SU-DHL-6 (cell line): ENCODE measurements around the gene ST6GALNAC2.

ENCODE experiments used
- H2AFZ ChIP-seq: fragments of 200-600 bp; sonication (generic); 2 replicates; pipeline ENCODE4 v1.6.1; 2014; ENCODE audit warnings: low read depth, mild to moderate bottlenecking, moderate library complexity, mixed read lengths, antibody characterized with exemption, low read length; ENCODE audit not compliant: severe bottlenecking
- H3F3A ChIP-seq: fragments of 200-600 bp; shearing (Covaris generic); 2 replicates; pipeline ENCODE4 v1.6.0; 2016; ENCODE audit warnings: antibody characterized with exemption, mild to moderate bottlenecking; ENCODE audit not compliant: insufficient read depth
- H3K27ac ChIP-seq: fragments of 200-600 bp; sonication (generic); 2 replicates; pipeline ENCODE4 v1.5.1; 2016; ENCODE audit warnings: low read depth, mild to moderate bottlenecking, low read length, moderate library complexity, mixed read lengths
- H3K27me3 ChIP-seq: fragments of 200-600 bp; sonication (generic), shearing (Covaris generic); 2 replicates; pipeline ENCODE4 v1.6.0; 2014; ENCODE audit warnings: mild to moderate bottlenecking, low read length
- H3K36me3 ChIP-seq: fragments of 200-600 bp; sonication (generic); 2 replicates; pipeline ENCODE4 v1.6.1; 2014; ENCODE audit warnings: mild to moderate bottlenecking, low read length, mixed read lengths
- H3K4me2 ChIP-seq: fragments of 300-600, 200-600 bp; shearing (Covaris generic), sonication (generic); 2 replicates; pipeline ENCODE4 v1.6.0; 2014; ENCODE audit warnings: low read length, low read depth, mild to moderate bottlenecking; ENCODE audit not compliant: poor library complexity, severe bottlenecking
- H3K4me3 ChIP-seq: fragments of 200-600 bp; sonication (generic); 2 replicates; pipeline ENCODE4 v1.5.1; 2014; ENCODE audit warnings: antibody characterized with exemption, low read length, mild to moderate bottlenecking, mixed read lengths; ENCODE audit not compliant: insufficient read depth, poor library complexity, severe bottlenecking
- H3K79me2 ChIP-seq: fragments of 200-600 bp; sonication (generic); 2 replicates; pipeline ENCODE4 v1.6.1; 2014; ENCODE audit warnings: mild to moderate bottlenecking, low read length, moderate library complexity; ENCODE audit not compliant: insufficient read depth
- H3K9ac ChIP-seq: fragments of 200-600 bp; sonication (generic); 2 replicates; pipeline ENCODE4 v1.7.0; 2014; ENCODE audit warnings: mild to moderate bottlenecking, low read length
- H3K9me2 ChIP-seq: fragments of 200-600 bp; sonication (generic); replicated peaks from 2 replicates; pipeline ENCODE4 v1.6.1; 2014; ENCODE audit warnings: low read length; ENCODE audit not compliant: insufficient read depth
- H3K9me3 ChIP-seq: fragments of 200-600 bp; sonication (generic); 2 replicates; pipeline ENCODE4 v1.6.1; 2014; ENCODE audit warnings: low read length, mixed read lengths; ENCODE audit not compliant: insufficient read depth
- H4K20me1 ChIP-seq: fragments of 200-600 bp; sonication (generic); 2 replicates; pipeline ENCODE4 v1.6.1; 2014; ENCODE audit warnings: low read depth, mild to moderate bottlenecking, antibody characterized with exemption, low read length, moderate library complexity, mixed read lengths
- EZH2phosphoT487 ChIP-seq: fragments of 200-600 bp; sonication (generic), shearing (Covaris generic); conservative IDR thresholded peaks from 2 replicates; pipeline ENCODE4 v1.6.1; 2018; ENCODE audit warnings: mild to moderate bottlenecking, antibody characterized with exemption, low read length, moderate library complexity, mixed read lengths
- TF ChIP-seq, protein P1 (sequence below): fragments of 200-600 bp; sonication (generic); IDR thresholded peaks from one replicate; pipeline ENCODE4 v1.5.1; 2017; ENCODE audit warnings: antibody characterized with exemption, mild to moderate bottlenecking, low read length, moderate library complexity; ENCODE audit not compliant: insufficient read depth, poor library complexity, severe bottlenecking

Gene ST6GALNAC2

GRCh38 chr17:76562734-76563148, 22.9 kb downstream of the ST6GALNAC2 start:
- peaks cover 32% of the 10 kb centered on the region for H3K36me3 ChIP-seq
- no peaks in the 10 kb centered on the region for H3K9me2 ChIP-seq
- TF ChIP-seq EZH2phosphoT487: no peak
- TF ChIP-seq, protein P1, sequence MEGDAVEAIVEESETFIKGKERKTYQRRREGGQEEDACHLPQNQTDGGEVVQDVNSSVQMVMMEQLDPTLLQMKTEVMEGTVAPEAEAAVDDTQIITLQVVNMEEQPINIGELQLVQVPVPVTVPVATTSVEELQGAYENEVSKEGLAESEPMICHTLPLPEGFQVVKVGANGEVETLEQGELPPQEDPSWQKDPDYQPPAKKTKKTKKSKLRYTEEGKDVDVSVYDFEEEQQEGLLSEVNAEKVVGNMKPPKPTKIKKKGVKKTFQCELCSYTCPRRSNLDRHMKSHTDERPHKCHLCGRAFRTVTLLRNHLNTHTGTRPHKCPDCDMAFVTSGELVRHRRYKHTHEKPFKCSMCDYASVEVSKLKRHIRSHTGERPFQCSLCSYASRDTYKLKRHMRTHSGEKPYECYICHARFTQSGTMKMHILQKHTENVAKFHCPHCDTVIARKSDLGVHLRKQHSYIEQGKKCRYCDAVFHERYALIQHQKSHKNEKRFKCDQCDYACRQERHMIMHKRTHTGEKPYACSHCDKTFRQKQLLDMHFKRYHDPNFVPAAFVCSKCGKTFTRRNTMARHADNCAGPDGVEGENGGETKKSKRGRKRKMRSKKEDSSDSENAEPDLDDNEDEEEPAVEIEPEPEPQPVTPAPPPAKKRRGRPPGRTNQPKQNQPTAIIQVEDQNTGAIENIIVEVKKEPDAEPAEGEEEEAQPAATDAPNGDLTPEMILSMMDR: no peak
- H3K9me3 ChIP-seq: no peaks in the 10 kb centered on the region
- no peak overlapping the region for H3K4me2 ChIP-seq
- H3K9ac ChIP-seq: no peak overlapping the region
- H4K20me1 ChIP-seq: peaks cover 24% of the 10 kb centered on the region
- no peak overlapping the region for H3K4me3 ChIP-seq
- no peak overlapping the region for H2AFZ ChIP-seq
- peaks cover 49% of the 10 kb centered on the region for H3K79me2 ChIP-seq
- no peak overlapping the region for H3K27ac ChIP-seq
- no peaks in the 10 kb centered on the region for H3K27me3 ChIP-seq
- peaks cover 64% of the 10 kb centered on the region for H3F3A ChIP-seq

DNA sequence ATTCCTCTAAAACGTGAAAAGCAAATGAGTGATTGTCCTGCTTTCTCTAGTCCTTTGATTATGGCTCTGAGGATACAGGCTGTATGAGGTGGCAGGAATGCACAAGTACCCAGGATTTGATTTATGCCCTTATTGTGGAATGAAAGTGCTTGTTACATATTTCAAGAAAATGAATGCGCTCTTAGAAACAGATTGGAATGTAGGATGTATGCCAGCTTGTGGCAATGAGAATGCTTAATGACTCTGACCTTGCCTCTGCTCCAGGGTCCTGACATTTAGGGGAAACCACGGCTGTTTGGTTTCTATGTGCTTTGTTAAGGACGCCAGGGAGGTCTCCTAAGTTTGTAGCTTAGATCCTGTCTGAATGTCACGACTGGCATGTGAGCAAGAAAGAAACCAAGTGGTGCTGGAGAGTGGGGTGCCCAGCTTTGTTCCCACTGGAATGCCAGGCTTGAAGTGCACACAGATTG, 23.8 kb downstream of the ST6GALNAC2 start:
- TF ChIP-seq EZH2phosphoT487: no peak
- TF ChIP-seq, protein P1: no peak
- H2AFZ ChIP-seq: no peak overlapping the region
- H3K36me3 ChIP-seq: peaks cover 32% of the 10 kb centered on the region
- peaks cover 24% of the 10 kb centered on the region for H4K20me1 ChIP-seq
- no peak overlapping the region for H3K9ac ChIP-seq
- peaks cover 56% of the 10 kb centered on the region for H3F3A ChIP-seq
- H3K27ac ChIP-seq: no peak overlapping the region
- no peaks in the 10 kb centered on the region for H3K27me3 ChIP-seq
- H3K4me3 ChIP-seq: no peak overlapping the region
- no peaks in the 10 kb centered on the region for H3K9me3 ChIP-seq
- H3K79me2 ChIP-seq: peaks cover 50% of the 10 kb centered on the region
- H3K9me2 ChIP-seq: no peaks in the 10 kb centered on the region
- H3K4me2 ChIP-seq: no peak overlapping the region

- Histone ChIP-seq H3K9me3 (no peaks in the 10 kb centered on the region), H3K27ac (no peak overlapping the region), H3K27me3 (no peaks in the 10 kb centered on the region), H3K4me2 (no peak overlapping the region), H3K9ac (no peak overlapping the region), H3F3A (peaks cover 51% of the 10 kb centered on the region), H3K9me2 (no peaks in the 10 kb centered on the region), H2AFZ (no peak overlapping the region), H4K20me1 (peaks cover 24% of the 10 kb centered on the region), H3K36me3 (peaks cover 32% of the 10 kb centered on the region), H3K79me2 (peaks cover 50% of the 10 kb centered on the region), H3K4me3 (no peak overlapping the region)
- TF ChIP-seq, protein P1: no peak
- TF ChIP-seq EZH2phosphoT487: no peak
Observed at GRCh38 chr17:76561332-76561731, 24.3 kb downstream of the ST6GALNAC2 start.
